Astrocyte (in vitro differentiated cells and primary cell): ENCODE measurements around the gene UNC5B. TPM values are rescaled to one million over a fixed set of nuclear protein-coding genes. Genes with fewer than 3 reads are reported as not detected.

ENCODE experiments used
- DNase-seq: peaks from one replicate; pipeline ENCODE4 v3.0.0-alpha.2; 2010; ENCODE audit warnings: low read depth
- FAIRE-seq: peaks from 2 replicates; lab custom pipeline; 2011; peaks lifted over from hg19 to GRCh38; lab: Jason Lieb, UNC
- H2AFZ ChIP-seq: 2 replicates; pipeline ENCODE4 v1.6.0; 2012; ENCODE audit warnings: low read depth, low read length, inconsistent platforms
- H3K27ac ChIP-seq: 2 replicates; pipeline ENCODE4 v1.5.1; 2011; ENCODE audit warnings: low read depth, low read length, inconsistent platforms
- H3K27me3 ChIP-seq: 2 replicates; pipeline ENCODE4 v1.6.0; 2011; ENCODE audit warnings: low read length, inconsistent platforms; ENCODE audit not compliant: insufficient read depth
- H3K36me3 ChIP-seq: 2 replicates; pipeline ENCODE4 v1.5.1; 2011; ENCODE audit warnings: low read length, inconsistent platforms; ENCODE audit not compliant: insufficient read depth
- H3K4me1 ChIP-seq: 2 replicates; pipeline ENCODE4 v1.5.1; 2011; ENCODE audit warnings: low read length, inconsistent platforms; ENCODE audit not compliant: insufficient read depth
- H3K4me2 ChIP-seq: 2 replicates; pipeline ENCODE4 v1.6.0; 2012; ENCODE audit warnings: low read length, inconsistent platforms
- H3K4me3 ChIP-seq: 2 replicates; pipeline ENCODE4 v1.5.1; 2011; ENCODE audit warnings: low read depth, mild to moderate bottlenecking, low read length, inconsistent platforms; ENCODE audit not compliant: insufficient read depth
- H3K79me2 ChIP-seq: 2 replicates; pipeline ENCODE4 v1.6.0; 2012; ENCODE audit warnings: mild to moderate bottlenecking, low read length, inconsistent platforms; ENCODE audit not compliant: insufficient read depth
- H3K9ac ChIP-seq: 2 replicates; pipeline ENCODE4 v1.6.0; 2012; ENCODE audit warnings: mild to moderate bottlenecking, low read length, inconsistent platforms
- H3K9me3 ChIP-seq: 2 replicates; pipeline ENCODE4 v1.5.1; 2012; ENCODE audit warnings: low read depth, mild to moderate bottlenecking, low read length, inconsistent platforms; ENCODE audit not compliant: insufficient read depth
- H4K20me1 ChIP-seq: 2 replicates; pipeline ENCODE4 v1.6.0; 2012; ENCODE audit warnings: low read length, inconsistent platforms; ENCODE audit not compliant: insufficient read depth
- H3K27ac Mint-ChIP-seq: one replicate; pipeline ENCODE4 v1.8.0; 2021; ENCODE audit warnings: mild to moderate bottlenecking, mixed read lengths; ENCODE audit not compliant: unreplicated experiment
- H3K27me3 Mint-ChIP-seq: one replicate; pipeline ENCODE4 v1.8.0; 2021; ENCODE audit warnings: low read depth, mixed read lengths; ENCODE audit not compliant: unreplicated experiment
- H3K36me3 Mint-ChIP-seq: one replicate; pipeline ENCODE4 v1.8.0; 2021; ENCODE audit warnings: low read depth, mixed read lengths; ENCODE audit not compliant: unreplicated experiment
- H3K4me1 Mint-ChIP-seq: one replicate; pipeline ENCODE4 v1.8.0; 2021; ENCODE audit warnings: low read depth, mixed read lengths; ENCODE audit not compliant: unreplicated experiment
- H3K4me3 Mint-ChIP-seq: one replicate; pipeline ENCODE4 v1.8.0; 2021; ENCODE audit warnings: mild to moderate bottlenecking, moderate library complexity, mixed read lengths; ENCODE audit not compliant: unreplicated experiment
- H3K9me3 Mint-ChIP-seq: one replicate; pipeline ENCODE4 v1.8.0; 2021; ENCODE audit warnings: mild to moderate bottlenecking, mixed read lengths; ENCODE audit not compliant: unreplicated experiment
- EZH2 ChIP-seq: IDR thresholded peaks from 2 replicates; pipeline ENCODE4 v1.6.1; 2012; ENCODE audit warnings: mild to moderate bottlenecking, low read length, inconsistent platforms; ENCODE audit not compliant: insufficient read depth
- total RNA-seq: library from RNA; stranded (reverse); gene quantifications from 2 replicates; pipeline ENCODE4 v1.2.1, GENCODE V29; 2021
- TF ChIP-seq, protein P1 (sequence below): IDR thresholded peaks from 2 replicates; pipeline ENCODE4 v1.5.1; 2011; ENCODE audit warnings: low read depth, mild to moderate bottlenecking, inconsistent platforms, low read length, moderate library complexity; ENCODE audit not compliant: insufficient read depth

Gene UNC5B
- total RNA-seq, 1 donor from 2014 or later, result 15.0 TPM

DNA sequence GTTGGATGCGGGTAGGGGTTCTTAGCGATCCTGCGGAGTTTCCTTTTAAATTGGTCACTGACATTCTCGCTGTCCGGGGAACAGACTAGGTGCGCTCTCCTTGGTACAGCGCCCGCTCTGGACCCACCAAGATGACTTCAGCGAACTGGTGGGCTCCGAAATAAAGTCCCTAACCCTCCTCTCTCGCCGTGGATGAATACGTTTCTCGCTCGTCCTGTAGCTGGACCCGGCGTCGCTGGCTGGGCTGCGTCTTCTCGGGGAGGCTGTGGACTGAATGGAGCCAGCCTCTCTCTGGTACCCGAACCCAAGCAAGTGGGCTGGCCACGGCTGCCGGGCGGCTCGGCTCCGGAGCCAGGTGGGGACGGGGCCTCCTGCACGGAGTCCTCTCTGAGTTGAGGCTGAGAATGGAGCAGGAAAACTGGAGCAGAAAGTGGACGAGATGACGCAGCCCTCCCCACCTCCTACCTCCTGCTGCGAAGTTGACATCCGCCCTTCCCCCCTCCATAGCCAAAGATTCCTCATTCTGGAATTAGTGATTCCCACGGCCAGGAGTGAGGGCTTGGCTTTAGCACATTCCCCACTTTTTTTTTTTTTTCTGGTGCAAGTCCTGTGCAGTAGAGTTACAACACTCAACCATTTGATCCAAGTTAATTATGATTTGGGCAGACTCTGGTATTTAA is 1.5 kb downstream of the UNC5B start:
- peak overlapping the region; percentile 70 for H3K27ac ChIP-seq
- peaks cover 49% of the 10 kb centered on the region for H3K79me2 ChIP-seq
- DNase-seq (peak; percentile 85), FAIRE-seq (no peak)
- Mint-ChIP-seq H3K9me3 (no peaks in the 10 kb centered on the region), H3K36me3 (peaks cover 3% of the 10 kb centered on the region), H3K4me1 (peaks cover 29% of the 10 kb centered on the region), H3K27ac (peak overlapping the region; percentile 97), H3K4me3 (peak overlapping the region; percentile 92), H3K27me3 (peaks cover 27% of the 10 kb centered on the region)
- no peaks in the 10 kb centered on the region for H3K9me3 ChIP-seq
- H3K9ac ChIP-seq, result peak overlapping the region; percentile 85
- peak overlapping the region; percentile 83 for H3K4me3 ChIP-seq
- H4K20me1 ChIP-seq, result peaks cover 44% of the 10 kb centered on the region
- H3K27me3 ChIP-seq, result peaks cover 24% of the 10 kb centered on the region
- no peak for TF ChIP-seq EZH2
- TF ChIP-seq, protein P1, sequence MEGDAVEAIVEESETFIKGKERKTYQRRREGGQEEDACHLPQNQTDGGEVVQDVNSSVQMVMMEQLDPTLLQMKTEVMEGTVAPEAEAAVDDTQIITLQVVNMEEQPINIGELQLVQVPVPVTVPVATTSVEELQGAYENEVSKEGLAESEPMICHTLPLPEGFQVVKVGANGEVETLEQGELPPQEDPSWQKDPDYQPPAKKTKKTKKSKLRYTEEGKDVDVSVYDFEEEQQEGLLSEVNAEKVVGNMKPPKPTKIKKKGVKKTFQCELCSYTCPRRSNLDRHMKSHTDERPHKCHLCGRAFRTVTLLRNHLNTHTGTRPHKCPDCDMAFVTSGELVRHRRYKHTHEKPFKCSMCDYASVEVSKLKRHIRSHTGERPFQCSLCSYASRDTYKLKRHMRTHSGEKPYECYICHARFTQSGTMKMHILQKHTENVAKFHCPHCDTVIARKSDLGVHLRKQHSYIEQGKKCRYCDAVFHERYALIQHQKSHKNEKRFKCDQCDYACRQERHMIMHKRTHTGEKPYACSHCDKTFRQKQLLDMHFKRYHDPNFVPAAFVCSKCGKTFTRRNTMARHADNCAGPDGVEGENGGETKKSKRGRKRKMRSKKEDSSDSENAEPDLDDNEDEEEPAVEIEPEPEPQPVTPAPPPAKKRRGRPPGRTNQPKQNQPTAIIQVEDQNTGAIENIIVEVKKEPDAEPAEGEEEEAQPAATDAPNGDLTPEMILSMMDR, result no peak
- peaks cover 35% of the 10 kb centered on the region for H3K4me1 ChIP-seq
- no peaks in the 10 kb centered on the region for H3K36me3 ChIP-seq
- H2AFZ ChIP-seq, result peak overlapping the region; percentile 67
- H3K4me2 ChIP-seq, result peak overlapping the region; percentile 97

DNA sequence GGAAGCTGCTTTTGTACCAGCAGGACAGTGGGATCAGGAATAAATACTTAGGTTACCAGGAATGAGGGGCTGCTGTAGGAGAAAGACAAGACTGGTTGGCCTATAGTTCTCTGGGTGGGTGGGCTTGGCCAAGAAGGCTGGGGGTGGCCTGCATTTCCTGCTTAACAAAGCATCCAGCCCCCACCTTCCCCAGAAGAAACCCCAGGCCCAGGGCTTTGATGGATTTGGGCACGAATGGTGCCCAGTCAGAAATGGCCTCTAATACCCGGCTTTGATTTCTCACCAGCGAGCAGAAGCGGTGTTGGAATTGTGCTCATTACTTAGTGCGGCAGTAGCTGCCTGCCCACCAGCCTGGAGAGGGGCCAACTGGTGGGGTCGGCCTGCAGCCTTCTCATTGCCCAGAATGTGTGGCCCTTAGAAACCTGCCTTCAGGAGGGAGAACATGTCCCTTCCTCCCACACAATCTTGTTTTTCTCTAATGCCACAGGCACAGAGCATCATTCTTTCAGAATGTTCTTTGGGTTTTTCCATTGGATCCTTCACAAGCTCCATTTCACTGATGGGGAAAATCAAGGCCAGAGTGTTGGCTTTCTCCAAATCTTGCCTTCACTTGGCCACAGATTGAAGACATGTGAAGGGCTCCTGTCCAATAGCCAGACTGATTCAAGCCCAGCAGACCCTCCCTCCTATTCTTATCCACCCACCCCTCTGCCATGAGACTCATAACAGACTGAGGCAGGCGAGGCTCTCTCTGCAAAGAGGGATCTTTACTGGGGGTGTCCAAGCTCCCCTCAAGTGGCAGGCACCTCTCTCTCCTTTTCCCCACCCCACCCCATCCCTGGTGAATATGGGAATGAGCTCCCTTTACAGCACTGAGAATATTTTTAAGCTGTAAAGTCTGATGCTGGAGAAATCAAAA is 2.5 kb downstream of the UNC5B start:
- Mint-ChIP-seq H3K9me3 (no peaks in the 10 kb centered on the region), H3K4me3 (peak overlapping the region; percentile 92), H3K4me1 (peaks cover 29% of the 10 kb centered on the region), H3K27ac (peak overlapping the region; percentile 97), H3K36me3 (peaks cover 3% of the 10 kb centered on the region), H3K27me3 (peaks cover 20% of the 10 kb centered on the region)
- DNase-seq (no peak), FAIRE-seq (no peak)
- H3K4me3 ChIP-seq, result peak overlapping the region; percentile 83
- H3K9ac ChIP-seq, result peak overlapping the region; percentile 85
- H3K4me2 ChIP-seq, result peak overlapping the region; percentile 97
- no peak overlapping the region for H2AFZ ChIP-seq
- H3K9me3 ChIP-seq, result no peaks in the 10 kb centered on the region
- peaks cover 35% of the 10 kb centered on the region for H3K4me1 ChIP-seq
- TF ChIP-seq EZH2, result no peak
- TF ChIP-seq, protein P1, result no peak
- H4K20me1 ChIP-seq, result peaks cover 49% of the 10 kb centered on the region
- no peaks in the 10 kb centered on the region for H3K36me3 ChIP-seq
- H3K27ac ChIP-seq, result peak overlapping the region; percentile 28
- peaks cover 52% of the 10 kb centered on the region for H3K79me2 ChIP-seq
- H3K27me3 ChIP-seq, result peaks cover 20% of the 10 kb centered on the region
